H9 (cell line): ENCODE data around the gene CD300E. TPM values are rescaled to one million over a fixed set of nuclear protein-coding genes. Genes with fewer than 3 reads are reported as not detected.

ENCODE experiments used
- DNase-seq: peaks from one replicate; pipeline ENCODE4 v3.0.0-alpha.2; 2017
- H2AFZ ChIP-seq: one replicate; pipeline ENCODE4 v1.6.1; 2013; ENCODE audit warnings: mild to moderate bottlenecking, low read length, control low read depth, moderate library complexity
- H2AK5ac ChIP-seq: 2 replicates; pipeline ENCODE4 v1.6.1; 2013; ENCODE audit warnings: low read length, control low read depth, mixed read lengths; ENCODE audit not compliant: insufficient read length
- H2BK120ac ChIP-seq: one replicate; pipeline ENCODE4 v1.6.1; 2013; ENCODE audit warnings: low read depth, mild to moderate bottlenecking, low read length, control low read depth, inconsistent platforms; ENCODE audit not compliant: poor library complexity, severe bottlenecking
- H2BK12ac ChIP-seq: 2 replicates; pipeline ENCODE4 v1.6.1; 2013; ENCODE audit warnings: low read length, control low read depth, mixed read lengths, low read depth; ENCODE audit not compliant: insufficient read length
- H2BK15ac ChIP-seq: 2 replicates; pipeline ENCODE4 v1.6.1; 2013; ENCODE audit warnings: low read depth, low read length, control low read depth
- H2BK20ac ChIP-seq: one replicate; pipeline ENCODE4 v1.6.1; 2013; ENCODE audit warnings: low read depth, mild to moderate bottlenecking, low read length, control low read depth, inconsistent platforms; ENCODE audit not compliant: poor library complexity, severe bottlenecking
- H2BK5ac ChIP-seq: 2 replicates; pipeline ENCODE4 v1.6.1; 2013; ENCODE audit warnings: low read length, control low read depth, mixed read lengths; ENCODE audit not compliant: insufficient read length
- H3K14ac ChIP-seq: 2 replicates; pipeline ENCODE4 v1.6.1; 2013; ENCODE audit warnings: low read length, control low read depth; ENCODE audit not compliant: insufficient read depth
- H3K18ac ChIP-seq: 2 replicates; pipeline ENCODE4 v1.6.1; 2013; ENCODE audit warnings: low read depth, mild to moderate bottlenecking, mixed read lengths, low read length, control low read depth; ENCODE audit not compliant: insufficient read length
- H3K23ac ChIP-seq: 2 replicates; pipeline ENCODE4 v1.6.1; 2013; ENCODE audit warnings: low read length, control low read depth, mixed read lengths, low read depth; ENCODE audit not compliant: insufficient read length
- H3K23me2 ChIP-seq: 2 replicates; pipeline ENCODE4 v1.6.1; 2013; ENCODE audit warnings: low read depth, mild to moderate bottlenecking, mixed read lengths, low read length, control low read depth; ENCODE audit not compliant: insufficient read length, poor library complexity, severe bottlenecking
- H3K27ac ChIP-seq: 2 replicates; pipeline ENCODE4 v1.5.1; 2013; ENCODE audit warnings: low read length, control low read depth, mixed read lengths, low read depth; ENCODE audit not compliant: insufficient read length
- H3K27me3 ChIP-seq: 2 replicates; pipeline ENCODE4 v1.6.1; 2013; ENCODE audit warnings: low read length, control low read depth, inconsistent platforms; ENCODE audit not compliant: insufficient read depth
- H3K4ac ChIP-seq: 2 replicates; pipeline ENCODE4 v1.6.1; 2013; ENCODE audit warnings: low read depth, mild to moderate bottlenecking, control low read depth, inconsistent platforms, low read length, moderate library complexity
- H3K4me1 ChIP-seq: 2 replicates; pipeline ENCODE4 v1.6.1; 2013; ENCODE audit warnings: low read length, control low read depth, inconsistent platforms; ENCODE audit not compliant: insufficient read depth
- H3K4me2 ChIP-seq: 2 replicates; pipeline ENCODE4 v1.6.1; 2013; ENCODE audit warnings: low read length, control low read depth, mixed read lengths; ENCODE audit not compliant: insufficient read length, insufficient read depth
- H3K56ac ChIP-seq: 2 replicates; pipeline ENCODE4 v1.6.1; 2013; ENCODE audit warnings: low read depth, mild to moderate bottlenecking, mixed read lengths, low read length, control low read depth; ENCODE audit not compliant: insufficient read length
- H3K79me1 ChIP-seq: 2 replicates; pipeline ENCODE4 v1.6.1; 2013; ENCODE audit warnings: low read depth, mild to moderate bottlenecking, moderate library complexity, low read length, control low read depth, inconsistent platforms; ENCODE audit not compliant: insufficient read depth, poor library complexity, severe bottlenecking
- H3K79me2 ChIP-seq: 2 replicates; pipeline ENCODE4 v1.6.1; 2013; ENCODE audit warnings: low read length, control low read depth, inconsistent platforms; ENCODE audit not compliant: insufficient read depth
- H3K9ac ChIP-seq: 2 replicates; pipeline ENCODE4 v1.6.1; 2013; ENCODE audit warnings: low read length, control low read depth, mixed read lengths; ENCODE audit not compliant: insufficient read length; ENCODE audit errors: extremely low read depth
- H3K9me3 ChIP-seq: one replicate; pipeline ENCODE4 v1.6.1; 2013; ENCODE audit warnings: low read depth, low read length, inconsistent platforms; ENCODE audit not compliant: control insufficient read depth
- H3T11ph ChIP-seq: one replicate; pipeline ENCODE4 v1.6.1; 2013; ENCODE audit warnings: mild to moderate bottlenecking, low read length, control low read depth, inconsistent platforms
- H4K20me1 ChIP-seq: one replicate; pipeline ENCODE4 v1.6.1; 2013; ENCODE audit not compliant: control insufficient read depth, insufficient read length, insufficient read depth
- H4K5ac ChIP-seq: 2 replicates; pipeline ENCODE4 v1.6.1; 2013; ENCODE audit warnings: low read depth, mild to moderate bottlenecking, mixed read lengths, low read length, control low read depth; ENCODE audit not compliant: insufficient read length
- H4K8ac ChIP-seq: replicated peaks from 2 replicates; pipeline ENCODE4 v1.6.1; 2013; ENCODE audit warnings: low read length, control low read depth, mixed read lengths, low read depth; ENCODE audit not compliant: insufficient read length
- H4K91ac ChIP-seq: 2 replicates; pipeline ENCODE4 v1.6.1; 2013; ENCODE audit warnings: low read depth, mild to moderate bottlenecking, moderate library complexity, mixed read lengths, low read length, control low read depth; ENCODE audit not compliant: insufficient read length
- H3K27ac Mint-ChIP-seq, 3 experiments: 2 replicates in 2 of 3; 3 replicates in 1 of 3; pipeline ENCODE4 v1.8.0; 2020 to 2021; ENCODE audit warnings: mixed read lengths in 3 of 3, mild to moderate bottlenecking in 1 of 3, moderate library complexity in 1 of 3
- H3K27me3 Mint-ChIP-seq: 2 replicates; pipeline ENCODE4 v1.8.0; 2021; ENCODE audit warnings: low read depth, mild to moderate bottlenecking, moderate library complexity, mixed read lengths
- H3K36me3 Mint-ChIP-seq, 3 experiments: 2 replicates in 2 of 3; 3 replicates in 1 of 3; pipeline ENCODE4 v1.8.0; 2020 to 2021; ENCODE audit warnings: low read depth in 3 of 3, mixed read lengths in 3 of 3; ENCODE audit not compliant: insufficient read depth in 1 of 3
- H3K4me1 Mint-ChIP-seq, 2 experiments: 2 replicates each; pipeline ENCODE4 v1.8.0; 2020; ENCODE audit warnings: mixed read lengths in 2 of 2
- H3K4me3 Mint-ChIP-seq, 2 experiments: 2 replicates in 1 of 2; 3 replicates in 1 of 2; pipeline ENCODE4 v1.8.0; 2020 to 2021; ENCODE audit warnings: mild to moderate bottlenecking in 2 of 2, mixed read lengths in 2 of 2, moderate library complexity in 1 of 2
- H3K9me3 Mint-ChIP-seq, 2 experiments: 2 replicates in 1 of 2; 3 replicates in 1 of 2; pipeline ENCODE4 v1.8.0; 2020; ENCODE audit warnings: mild to moderate bottlenecking in 2 of 2, mixed read lengths in 2 of 2, moderate library complexity in 1 of 2
- CTCF ChIP-seq: fragments of 200-600 bp; sonication (generic); conservative IDR thresholded peaks from 3 replicates; pipeline ENCODE4 v1.8.0; 2021; ENCODE audit warnings: antibody characterized with exemption, mild to moderate bottlenecking
- WGBS: extraction: QIAGEN DNeasy Blood & Tissue Kit; methylation state at CpG from one replicate; pipeline ENCODE4 v1.1.7; 2013; ENCODE audit warnings: missing lambda C conversion rate, low lambda C conversion rate, mixed read lengths; ENCODE audit not compliant: insufficient read length; ENCODE audit errors: extremely low coverage; 5-methylcytosine and 5-hydroxymethylcytosine counted together
- total RNA-seq: library from RNA; stranded (reverse); gene quantifications from 2 replicates; pipeline ENCODE4 v1.2.1, GENCODE V29; 2021

The CD300E gene
- total RNA-seq, 1 experiment from 2014 or later: not detected

- Histone ChIP-seq H3K23me2 (no peaks in the 10 kb centered on the region), H3K79me2 (no peaks in the 10 kb centered on the region), H2BK12ac (no peak overlapping the region), H3K14ac (no peak overlapping the region), H3K27ac (no peak overlapping the region), H3K9ac (no peak overlapping the region), H4K20me1 (no peaks in the 10 kb centered on the region), H3T11ph (no peak overlapping the region), H2BK15ac (no peak overlapping the region), H2BK120ac (no peak overlapping the region), H2AK5ac (no peak overlapping the region), H4K8ac (no peak overlapping the region), H2AFZ (no peak overlapping the region), H3K23ac (no peak overlapping the region), H2BK20ac (no peak overlapping the region), H4K91ac (no peak overlapping the region), H3K4ac (no peak overlapping the region), H3K4me2 (no peak overlapping the region), H3K18ac (no peak overlapping the region), H3K9me3 (no peaks in the 10 kb centered on the region), H3K27me3 (no peaks in the 10 kb centered on the region), H2BK5ac (no peak overlapping the region), H3K56ac (no peak overlapping the region), H4K5ac (no peak overlapping the region), H3K79me1 (no peaks in the 10 kb centered on the region), H3K4me1 (peaks cover 3% of the 10 kb centered on the region)
- no peak overlapping the region for H3K27ac Mint-ChIP-seq
- peaks cover 8 to 14% of the 10 kb centered on the region in 2 experiments for H3K4me1 Mint-ChIP-seq
- H3K36me3 Mint-ChIP-seq: no peaks in the 10 kb centered on the region
- H3K27me3 Mint-ChIP-seq: peaks cover 46% of the 10 kb centered on the region
- TF ChIP-seq CTCF: no peak
- no peak overlapping the region for H3K4me3 Mint-ChIP-seq
- DNase-seq: no peak
- H3K9me3 Mint-ChIP-seq: no peaks in the 10 kb centered on the region; a peak in 1 of 5 replicates
- no CpG with 5 or more reads among the region's 6 CpGs for WGBS
Observed at GRCh38 chr17:74658620-74659019, 35.1 kb upstream of the CD300E start.
